ENCODE results near the gene TRMT1. TPM values are rescaled to one million over a fixed set of nuclear protein-coding genes. Genes with fewer than 3 reads are reported as not detected.

TRMT1 gene
- total and polyA plus RNA-seq, 2 experiments from 2014 or later = 88.6 to 90.1 TPM

- Histone ChIP-seq H3K4me2 (no peak overlapping the region), H3K27me3 (ENCODE audit: insufficient read depth) (no peaks in the 10 kb centered on the region), H4K20me1 (replicated peaks; ENCODE audit: insufficient read depth) (peaks cover 48% of the 10 kb centered on the region), H3K36me3 (ENCODE audit: insufficient read depth) (peaks cover 5% of the 10 kb centered on the region; the same call in 1 of the 2 replicates), H3K27ac (ENCODE audit: low read depth) (no peak overlapping the region), H3K9me2 (ENCODE audit: insufficient read depth) (no peaks in the 10 kb centered on the region), H3F3A (replicated peaks; ENCODE audit: low read depth) (no peaks in the 10 kb centered on the region), H3K4me3 (no peak overlapping the region), H3K79me2 (replicated peaks; ENCODE audit: insufficient read depth) (peaks cover 53% of the 10 kb centered on the region), H2AFZ (no peak overlapping the region), H3K4me1 (ENCODE audit: insufficient read depth) (no peaks in the 10 kb centered on the region)
- TF ChIP-seq CREB1 (CRISPR knock-in tag; IDR thresholded peaks at IDR 0.05; ENCODE audit: low read depth) (no peak), NANOG (IDR thresholded peaks at IDR 0.05; ENCODE audit: borderline replicate concordance) (no peak), EZH2phosphoT487 (IDR thresholded peaks at IDR 0.05; ENCODE audit: unreplicated experiment) (no peak), ZNF114 (CRISPR knock-in tag; IDR thresholded peaks at IDR 0.05) (no peak), EZH2 (IDR thresholded peaks at IDR 0.05; ENCODE audit: low read depth, unreplicated experiment) (no peak), STAT1 (IDR thresholded peaks at IDR 0.05; ENCODE audit: unreplicated experiment) (no peak), POLR2AphosphoS5 (IDR thresholded peaks at IDR 0.05; ENCODE audit: low read depth) (no peak), JUNB (IDR thresholded peaks at IDR 0.05; ENCODE audit: unreplicated experiment) (no peak), ZNF331 (CRISPR knock-in tag; IDR thresholded peaks at IDR 0.05; ENCODE audit: low read depth) (no peak)
- TF ChIP-seq, protein P1, sequence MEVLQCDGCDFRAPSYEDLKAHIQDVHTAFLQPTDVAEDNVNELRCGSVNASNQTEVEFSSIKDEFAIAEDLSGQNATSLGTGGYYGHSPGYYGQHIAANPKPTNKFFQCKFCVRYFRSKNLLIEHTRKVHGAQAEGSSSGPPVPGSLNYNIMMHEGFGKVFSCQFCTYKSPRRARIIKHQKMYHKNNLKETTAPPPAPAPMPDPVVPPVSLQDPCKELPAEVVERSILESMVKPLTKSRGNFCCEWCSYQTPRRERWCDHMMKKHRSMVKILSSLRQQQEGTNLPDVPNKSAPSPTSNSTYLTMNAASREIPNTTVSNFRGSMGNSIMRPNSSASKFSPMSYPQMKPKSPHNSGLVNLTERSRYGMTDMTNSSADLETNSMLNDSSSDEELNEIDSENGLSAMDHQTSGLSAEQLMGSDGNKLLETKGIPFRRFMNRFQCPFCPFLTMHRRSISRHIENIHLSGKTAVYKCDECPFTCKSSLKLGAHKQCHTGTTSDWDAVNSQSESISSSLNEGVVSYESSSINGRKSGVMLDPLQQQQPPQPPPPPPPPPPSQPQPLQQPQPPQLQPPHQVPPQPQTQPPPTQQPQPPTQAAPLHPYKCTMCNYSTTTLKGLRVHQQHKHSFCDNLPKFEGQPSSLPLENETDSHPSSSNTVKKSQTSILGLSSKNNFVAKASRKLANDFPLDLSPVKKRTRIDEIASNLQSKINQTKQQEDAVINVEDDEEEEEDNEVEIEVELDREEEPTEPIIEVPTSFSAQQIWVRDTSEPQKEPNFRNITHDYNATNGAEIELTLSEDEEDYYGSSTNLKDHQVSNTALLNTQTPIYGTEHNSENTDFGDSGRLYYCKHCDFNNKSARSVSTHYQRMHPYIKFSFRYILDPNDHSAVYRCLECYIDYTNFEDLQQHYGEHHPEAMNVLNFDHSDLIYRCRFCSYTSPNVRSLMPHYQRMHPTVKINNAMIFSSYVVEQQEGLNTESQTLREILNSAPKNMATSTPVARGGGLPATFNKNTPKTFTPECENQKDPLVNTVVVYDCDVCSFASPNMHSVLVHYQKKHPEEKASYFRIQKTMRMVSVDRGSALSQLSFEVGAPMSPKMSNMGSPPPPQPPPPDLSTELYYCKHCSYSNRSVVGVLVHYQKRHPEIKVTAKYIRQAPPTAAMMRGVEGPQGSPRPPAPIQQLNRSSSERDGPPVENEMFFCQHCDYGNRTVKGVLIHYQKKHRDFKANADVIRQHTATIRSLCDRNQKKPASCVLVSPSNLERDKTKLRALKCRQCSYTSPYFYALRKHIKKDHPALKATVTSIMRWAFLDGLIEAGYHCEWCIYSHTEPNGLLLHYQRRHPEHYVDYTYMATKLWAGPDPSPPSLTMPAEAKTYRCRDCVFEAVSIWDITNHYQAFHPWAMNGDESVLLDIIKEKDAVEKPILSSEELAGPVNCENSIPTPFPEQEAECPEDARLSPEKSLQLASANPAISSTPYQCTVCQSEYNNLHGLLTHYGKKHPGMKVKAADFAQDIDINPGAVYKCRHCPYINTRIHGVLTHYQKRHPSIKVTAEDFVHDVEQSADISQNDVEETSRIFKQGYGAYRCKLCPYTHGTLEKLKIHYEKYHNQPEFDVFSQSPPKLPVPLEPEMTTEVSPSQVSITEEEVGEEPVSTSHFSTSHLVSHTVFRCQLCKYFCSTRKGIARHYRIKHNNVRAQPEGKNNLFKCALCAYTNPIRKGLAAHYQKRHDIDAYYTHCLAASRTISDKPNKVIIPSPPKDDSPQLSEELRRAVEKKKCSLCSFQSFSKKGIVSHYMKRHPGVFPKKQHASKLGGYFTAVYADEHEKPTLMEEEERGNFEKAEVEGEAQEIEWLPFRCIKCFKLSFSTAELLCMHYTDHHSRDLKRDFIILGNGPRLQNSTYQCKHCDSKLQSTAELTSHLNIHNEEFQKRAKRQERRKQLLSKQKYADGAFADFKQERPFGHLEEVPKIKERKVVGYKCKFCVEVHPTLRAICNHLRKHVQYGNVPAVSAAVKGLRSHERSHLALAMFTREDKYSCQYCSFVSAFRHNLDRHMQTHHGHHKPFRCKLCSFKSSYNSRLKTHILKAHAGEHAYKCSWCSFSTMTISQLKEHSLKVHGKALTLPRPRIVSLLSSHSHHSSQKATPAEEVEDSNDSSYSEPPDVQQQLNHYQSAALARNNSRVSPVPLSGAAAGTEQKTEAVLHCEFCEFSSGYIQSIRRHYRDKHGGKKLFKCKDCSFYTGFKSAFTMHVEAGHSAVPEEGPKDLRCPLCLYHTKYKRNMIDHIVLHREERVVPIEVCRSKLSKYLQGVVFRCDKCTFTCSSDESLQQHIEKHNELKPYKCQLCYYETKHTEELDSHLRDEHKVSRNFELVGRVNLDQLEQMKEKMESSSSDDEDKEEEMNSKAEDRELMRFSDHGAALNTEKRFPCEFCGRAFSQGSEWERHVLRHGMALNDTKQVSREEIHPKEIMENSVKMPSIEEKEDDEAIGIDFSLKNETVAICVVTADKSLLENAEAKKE (CRISPR knock-in tag; IDR thresholded peaks at IDR 0.05) = no peak
- TF ChIP-seq, protein P2, sequence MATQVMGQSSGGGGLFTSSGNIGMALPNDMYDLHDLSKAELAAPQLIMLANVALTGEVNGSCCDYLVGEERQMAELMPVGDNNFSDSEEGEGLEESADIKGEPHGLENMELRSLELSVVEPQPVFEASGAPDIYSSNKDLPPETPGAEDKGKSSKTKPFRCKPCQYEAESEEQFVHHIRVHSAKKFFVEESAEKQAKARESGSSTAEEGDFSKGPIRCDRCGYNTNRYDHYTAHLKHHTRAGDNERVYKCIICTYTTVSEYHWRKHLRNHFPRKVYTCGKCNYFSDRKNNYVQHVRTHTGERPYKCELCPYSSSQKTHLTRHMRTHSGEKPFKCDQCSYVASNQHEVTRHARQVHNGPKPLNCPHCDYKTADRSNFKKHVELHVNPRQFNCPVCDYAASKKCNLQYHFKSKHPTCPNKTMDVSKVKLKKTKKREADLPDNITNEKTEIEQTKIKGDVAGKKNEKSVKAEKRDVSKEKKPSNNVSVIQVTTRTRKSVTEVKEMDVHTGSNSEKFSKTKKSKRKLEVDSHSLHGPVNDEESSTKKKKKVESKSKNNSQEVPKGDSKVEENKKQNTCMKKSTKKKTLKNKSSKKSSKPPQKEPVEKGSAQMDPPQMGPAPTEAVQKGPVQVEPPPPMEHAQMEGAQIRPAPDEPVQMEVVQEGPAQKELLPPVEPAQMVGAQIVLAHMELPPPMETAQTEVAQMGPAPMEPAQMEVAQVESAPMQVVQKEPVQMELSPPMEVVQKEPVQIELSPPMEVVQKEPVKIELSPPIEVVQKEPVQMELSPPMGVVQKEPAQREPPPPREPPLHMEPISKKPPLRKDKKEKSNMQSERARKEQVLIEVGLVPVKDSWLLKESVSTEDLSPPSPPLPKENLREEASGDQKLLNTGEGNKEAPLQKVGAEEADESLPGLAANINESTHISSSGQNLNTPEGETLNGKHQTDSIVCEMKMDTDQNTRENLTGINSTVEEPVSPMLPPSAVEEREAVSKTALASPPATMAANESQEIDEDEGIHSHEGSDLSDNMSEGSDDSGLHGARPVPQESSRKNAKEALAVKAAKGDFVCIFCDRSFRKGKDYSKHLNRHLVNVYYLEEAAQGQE (IDR thresholded peaks at IDR 0.05; ENCODE audit: unreplicated experiment) = no peak
- TF ChIP-seq, protein P3, sequence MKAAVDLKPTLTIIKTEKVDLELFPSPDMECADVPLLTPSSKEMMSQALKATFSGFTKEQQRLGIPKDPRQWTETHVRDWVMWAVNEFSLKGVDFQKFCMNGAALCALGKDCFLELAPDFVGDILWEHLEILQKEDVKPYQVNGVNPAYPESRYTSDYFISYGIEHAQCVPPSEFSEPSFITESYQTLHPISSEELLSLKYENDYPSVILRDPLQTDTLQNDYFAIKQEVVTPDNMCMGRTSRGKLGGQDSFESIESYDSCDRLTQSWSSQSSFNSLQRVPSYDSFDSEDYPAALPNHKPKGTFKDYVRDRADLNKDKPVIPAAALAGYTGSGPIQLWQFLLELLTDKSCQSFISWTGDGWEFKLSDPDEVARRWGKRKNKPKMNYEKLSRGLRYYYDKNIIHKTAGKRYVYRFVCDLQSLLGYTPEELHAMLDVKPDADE (IDR thresholded peaks at IDR 0.05) = no peak
- TF ChIP-seq, protein P4, sequence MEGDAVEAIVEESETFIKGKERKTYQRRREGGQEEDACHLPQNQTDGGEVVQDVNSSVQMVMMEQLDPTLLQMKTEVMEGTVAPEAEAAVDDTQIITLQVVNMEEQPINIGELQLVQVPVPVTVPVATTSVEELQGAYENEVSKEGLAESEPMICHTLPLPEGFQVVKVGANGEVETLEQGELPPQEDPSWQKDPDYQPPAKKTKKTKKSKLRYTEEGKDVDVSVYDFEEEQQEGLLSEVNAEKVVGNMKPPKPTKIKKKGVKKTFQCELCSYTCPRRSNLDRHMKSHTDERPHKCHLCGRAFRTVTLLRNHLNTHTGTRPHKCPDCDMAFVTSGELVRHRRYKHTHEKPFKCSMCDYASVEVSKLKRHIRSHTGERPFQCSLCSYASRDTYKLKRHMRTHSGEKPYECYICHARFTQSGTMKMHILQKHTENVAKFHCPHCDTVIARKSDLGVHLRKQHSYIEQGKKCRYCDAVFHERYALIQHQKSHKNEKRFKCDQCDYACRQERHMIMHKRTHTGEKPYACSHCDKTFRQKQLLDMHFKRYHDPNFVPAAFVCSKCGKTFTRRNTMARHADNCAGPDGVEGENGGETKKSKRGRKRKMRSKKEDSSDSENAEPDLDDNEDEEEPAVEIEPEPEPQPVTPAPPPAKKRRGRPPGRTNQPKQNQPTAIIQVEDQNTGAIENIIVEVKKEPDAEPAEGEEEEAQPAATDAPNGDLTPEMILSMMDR (conservative IDR thresholded peaks at IDR 0.05; ENCODE audit: low read depth in 2 of 2) = no peak
- no peak overlapping the region; the same call in 1 of the 2 replicates for H3K27ac Mint-ChIP-seq
- DNase-seq (ENCODE audit: low spot score) = no peak
- no peak overlapping the region for H3K4me3 Mint-ChIP-seq
- H3K4me1 Mint-ChIP-seq = peaks cover 12% of the 10 kb centered on the region
- no peak for ATAC-seq
- H3K27me3 Mint-ChIP-seq (ENCODE audit: insufficient read depth, low read depth, poor library complexity) = peaks cover 16% of the 10 kb centered on the region
- H3K9me3 Mint-ChIP-seq = no peaks in the 10 kb centered on the region
- peaks cover 60% of the 10 kb centered on the region for H3K36me3 Mint-ChIP-seq (ENCODE audit: low read depth)
Measured at GRCh38 chr19:13134626-13135025, 18.1 kb upstream of the TRMT1 start.

Measured in GM23338 (cell line).